Stromal cell of bone marrow (primary cell): ENCODE results near the gene ARPC5.
A peak's percentile ranks its signal among the peaks of the same experiment; 100 is the strongest.

Experiments used
- DNase-seq: peaks from one replicate; pipeline ENCODE4 v3.0.0-alpha.2; 2012; ENCODE audit warnings: low read depth

Gene ARPC5

GRCh38 chr1:183585038-183585437 is 50.5 kb downstream of the ARPC5 start:
- DNase-seq: no peak

DNA sequence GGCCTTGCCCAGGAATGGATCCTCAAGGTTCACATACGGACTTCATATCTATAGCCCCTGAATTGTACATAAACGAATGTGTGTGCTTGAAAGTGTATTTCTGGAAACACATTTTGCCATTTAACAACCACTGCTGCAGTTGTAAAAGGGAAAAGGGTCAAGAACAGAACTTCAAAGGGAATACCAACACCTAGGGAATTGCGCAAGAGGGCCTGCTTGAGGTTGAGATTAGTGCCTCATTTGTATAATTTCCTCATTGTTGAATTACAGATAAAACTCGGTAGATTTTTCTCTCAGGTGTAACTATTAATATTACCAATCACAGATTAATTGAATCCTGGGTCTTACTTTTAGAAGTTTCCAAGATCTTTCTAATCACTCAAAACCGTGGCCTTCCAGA is 51.4 kb downstream of the ARPC5 start:
- no peak for DNase-seq

GRCh38 chr1:183583466-183583865 is 52.1 kb downstream of the ARPC5 start:
- DNase-seq: no peak

- no peak for DNase-seq
Measured at GRCh38 chr1:183582021-183582713, 53.4 kb downstream of the ARPC5 start.

DNA sequence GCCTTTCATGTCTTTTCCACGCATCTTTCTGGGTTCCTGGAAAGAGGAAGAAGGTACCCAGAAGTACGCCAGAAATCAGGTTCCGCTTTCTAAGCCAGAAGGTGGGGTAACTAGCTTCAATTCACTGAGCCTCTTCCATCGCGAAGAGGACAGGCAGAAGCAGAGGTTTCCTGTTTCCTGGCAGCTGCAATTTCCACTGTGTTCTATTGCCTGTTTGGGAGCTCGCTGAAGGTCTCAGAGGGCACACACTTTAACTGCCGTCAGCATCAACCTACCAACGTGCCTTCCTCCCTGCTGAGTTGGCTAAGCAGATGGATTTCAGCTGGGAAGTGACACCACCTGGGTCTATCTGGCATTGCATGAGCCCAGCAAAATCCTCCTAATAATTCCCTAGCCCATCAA is 55.3 kb downstream of the ARPC5 start:
- DNase-seq: no peak

DNA sequence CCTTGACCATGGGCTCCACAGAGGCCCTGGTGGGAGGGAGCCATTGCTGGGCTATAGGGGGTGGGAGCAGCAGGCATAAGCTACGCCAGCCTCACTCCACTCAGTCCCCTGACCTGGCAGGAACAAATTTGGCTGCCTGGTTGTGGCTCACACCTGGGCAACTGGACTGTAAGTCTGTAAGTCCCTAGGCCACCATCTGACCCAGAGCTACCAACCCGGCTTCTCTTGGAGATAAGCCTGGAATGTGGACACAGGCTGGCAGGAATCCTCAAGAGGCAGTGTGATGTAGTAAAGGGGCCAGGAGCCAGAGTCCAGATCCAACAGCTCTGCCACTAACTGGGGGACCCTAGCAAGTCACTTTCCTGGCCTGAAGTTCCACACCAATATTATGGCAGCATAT is 56.7 kb downstream of the ARPC5 start:
- no peak for DNase-seq

- DNase-seq: no peak
Measured at GRCh38 chr1:183577897-183578465, 57.6 kb downstream of the ARPC5 start.

DNA sequence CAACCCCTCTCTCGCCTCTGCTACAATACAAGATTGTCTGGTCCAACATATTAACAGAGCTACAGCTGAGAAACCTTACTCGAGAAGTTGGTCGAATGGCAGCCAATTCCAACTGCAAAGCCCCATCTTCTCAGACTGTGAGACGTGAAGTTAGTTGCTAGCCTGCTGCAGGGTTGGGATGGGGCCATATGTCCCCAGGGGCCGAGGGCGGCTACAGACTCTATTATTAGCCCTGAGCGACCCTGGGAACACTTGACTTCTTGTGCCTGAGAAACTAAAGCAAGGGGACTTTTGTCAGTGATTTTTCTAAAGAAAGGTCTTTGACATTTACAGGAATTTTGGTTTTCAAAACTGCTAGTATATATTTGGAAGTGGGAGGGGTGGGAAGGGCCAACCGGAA is 59.0 kb downstream of the ARPC5 start:
- no peak for DNase-seq

- DNase-seq: no peak
Measured at GRCh38 chr1:183575606-183576005, 60.0 kb downstream of the ARPC5 start.

DNA sequence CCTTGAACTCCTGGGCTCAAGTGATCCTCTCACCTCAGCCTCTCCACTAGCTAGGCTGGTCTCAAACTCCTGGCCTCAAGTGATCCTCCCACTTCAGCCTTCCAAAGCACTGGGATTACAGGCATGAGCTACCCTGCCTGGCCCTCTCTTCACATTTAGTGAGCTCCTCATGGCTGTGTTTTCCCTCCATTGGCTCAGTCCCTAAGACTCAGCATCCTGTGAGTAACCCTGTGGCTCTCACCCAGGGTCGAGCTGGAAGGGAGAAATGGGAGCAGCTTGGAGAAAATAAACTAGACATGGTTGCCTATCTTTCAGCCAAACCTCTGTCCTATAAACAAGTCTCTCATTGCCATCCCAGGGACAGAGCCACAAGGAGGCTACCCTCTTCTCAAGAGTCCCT is 62.9 kb downstream of the ARPC5 start:
- DNase-seq: peak; percentile 40

DNA sequence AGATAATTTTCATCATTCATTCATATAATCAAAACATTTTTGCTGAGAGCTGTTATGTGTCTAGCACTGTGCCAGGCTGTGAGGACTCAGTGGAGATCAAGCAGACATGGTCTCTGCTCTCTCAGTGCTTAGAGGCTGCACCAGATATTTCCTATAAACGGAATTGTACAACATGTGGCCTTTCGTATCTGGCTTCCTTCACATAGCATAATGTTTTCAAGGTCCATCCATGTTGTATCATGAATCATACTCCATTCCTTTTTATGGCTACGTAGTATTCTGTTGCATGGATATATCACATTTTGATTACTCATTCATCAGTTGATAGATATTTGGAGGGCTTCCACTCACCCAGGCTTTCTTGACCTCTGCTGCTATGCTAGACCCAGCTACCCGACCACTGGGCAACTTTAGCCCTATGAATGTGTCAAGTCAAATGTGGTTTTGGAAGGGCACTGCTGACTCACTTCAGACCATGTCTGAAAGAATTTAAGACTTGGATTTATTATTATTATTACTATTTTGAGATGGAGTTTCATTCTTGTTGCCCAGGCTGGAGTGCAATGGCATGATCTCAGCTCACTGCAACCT is 63.8 kb downstream of the ARPC5 start:
- peak; percentile 80 for DNase-seq
